ENCODE results near the gene IDH1.

DNA sequence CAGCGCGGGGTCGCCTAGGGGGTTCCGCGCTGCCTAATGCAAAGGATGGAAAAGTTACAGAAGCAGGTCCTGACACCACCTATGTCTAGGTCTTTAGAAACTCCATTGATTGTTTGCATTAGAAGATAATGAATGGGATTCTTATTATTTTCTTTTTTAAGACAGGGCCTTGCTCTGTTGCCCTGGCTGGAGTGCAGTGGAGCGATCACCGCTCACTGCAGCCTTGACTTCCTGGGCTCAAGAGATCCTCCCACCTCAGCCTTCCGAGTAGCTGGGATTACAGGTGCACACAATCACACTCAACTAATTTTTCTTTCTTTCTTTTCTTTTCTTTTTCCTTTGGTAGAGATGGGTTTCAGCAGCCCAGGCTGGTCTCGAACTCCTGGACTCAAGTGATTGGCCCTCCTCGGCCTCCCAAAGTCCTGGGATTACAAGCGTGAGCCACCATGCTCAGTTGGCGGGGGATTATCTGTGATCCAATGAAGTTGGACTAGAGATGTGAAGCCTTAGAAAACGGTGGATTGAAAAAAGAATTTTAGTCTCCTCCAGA lies 761 bp upstream of the IDH1 start:
- TF ChIP-seq NFRKB (IDR thresholded peaks at IDR 0.05) (no peak), SUZ12 (IDR thresholded peaks at IDR 0.05) (no peak), BHLHE40 (IDR thresholded peaks at IDR 0.05; ENCODE audit: borderline replicate concordance) (no peak), FOXM1 (IDR thresholded peaks at IDR 0.05; ENCODE audit: borderline replicate concordance) (no peak)
